Activated CD4-positive, CD25-positive, alpha-beta regulatory T cell (primary cell): ENCODE results near the gene STOX2.
"Not testable (repeated sequence)": the region's sequence is repeated elsewhere in the genome, so short reads cannot be mapped to it uniquely, and the experiment has no call there.

Source experiments
- DNase-seq, 4 experiments: peaks; one replicate each; lab custom pipeline; 2025; lab: John Stamatoyannopoulos, UW

Gene STOX2

GRCh38 chr4:183935355-183936005 is 30.4 kb downstream of the STOX2 start:
- DNase-seq, result no peak

DNA sequence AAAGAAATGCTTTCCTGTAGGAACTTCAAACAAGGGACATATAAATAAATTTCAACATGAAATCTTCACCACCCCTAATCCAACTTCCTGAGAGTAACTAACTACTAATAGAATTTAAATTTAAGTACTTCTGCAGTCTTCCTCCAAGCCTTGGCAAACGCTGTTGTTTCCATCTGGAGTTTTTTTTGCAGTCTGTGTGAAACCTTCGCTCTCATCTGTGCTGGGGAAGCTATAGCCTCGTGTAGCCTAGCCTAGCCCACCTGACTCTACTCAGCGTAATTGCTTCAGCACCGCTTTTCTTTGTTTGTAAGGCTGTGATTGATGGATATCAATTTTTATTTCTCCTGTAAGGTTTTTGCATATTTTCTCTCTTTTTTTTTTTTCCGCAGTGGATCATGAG is 30.9 kb downstream of the STOX2 start:
- no peak for DNase-seq

- no peak for DNase-seq
These were observed 31.7 kb downstream of the STOX2 start for GRCh38 chr4:183936574-183937345.

GRCh38 chr4:183940864-183941263 is 35.8 kb downstream of the STOX2 start:
- DNase-seq, result no peak

DNA sequence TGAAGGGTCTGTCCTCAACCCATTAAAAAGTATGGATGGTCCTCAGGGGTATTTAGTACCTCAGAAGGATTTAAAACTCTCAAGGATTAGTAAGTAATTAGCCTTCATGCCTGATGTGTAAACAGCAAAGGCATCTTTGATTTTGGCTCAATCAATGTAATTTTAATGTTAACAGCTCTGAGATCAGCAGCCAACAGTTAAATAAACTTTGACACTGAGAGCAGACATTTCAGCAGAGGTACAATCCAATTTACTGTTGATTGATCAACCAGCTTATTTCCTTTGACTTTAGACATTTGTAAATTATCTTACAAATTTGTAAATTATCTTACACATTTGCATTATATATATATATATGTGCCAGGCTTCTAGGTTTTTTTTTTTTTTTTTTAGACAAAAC is 36.9 kb downstream of the STOX2 start:
- no peak for DNase-seq

- DNase-seq, result no peak
These were observed 40.6 kb downstream of the STOX2 start for GRCh38 chr4:183945741-183946140.

- DNase-seq, result no peak
These were observed 45.4 kb downstream of the STOX2 start for GRCh38 chr4:183950536-183950935.

- not testable (repeated sequence) for DNase-seq
These were observed 47.5 kb downstream of the STOX2 start for GRCh38 chr4:183952652-183953051.

DNA sequence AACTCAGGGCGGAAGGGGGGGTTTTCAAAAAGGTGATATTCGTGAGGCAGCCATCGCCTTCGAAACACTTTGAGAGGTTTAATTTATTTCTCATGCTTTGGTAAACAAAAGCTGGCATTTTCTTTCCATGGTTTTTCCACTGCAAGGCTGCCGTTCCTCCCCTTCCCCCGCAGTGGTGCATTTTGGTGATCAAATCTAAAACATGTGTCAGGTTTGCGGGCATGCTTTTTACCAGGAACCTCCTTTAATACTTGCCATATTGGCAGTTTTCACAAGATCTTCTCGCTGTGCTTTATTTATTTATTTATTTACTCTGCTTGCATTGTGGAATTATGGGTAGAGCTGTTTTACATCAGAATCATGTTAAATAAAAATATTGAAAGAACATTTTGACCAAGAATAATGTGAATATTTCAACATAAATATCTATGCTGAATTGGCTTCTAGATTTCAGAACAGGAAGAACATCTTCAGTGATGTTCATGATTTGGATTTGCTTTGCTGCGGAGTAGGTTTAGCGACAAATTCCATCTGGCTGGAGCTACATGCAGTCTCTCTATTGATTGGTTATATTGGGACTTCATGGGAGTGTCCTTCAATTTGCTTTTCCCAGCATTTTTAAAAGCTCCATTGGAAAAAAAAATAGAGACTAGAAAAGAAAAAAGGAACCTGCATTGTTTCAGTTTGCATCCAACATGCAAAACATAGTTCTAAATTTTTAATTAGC is 54.4 kb downstream of the STOX2 start:
- no peak for DNase-seq

DNA sequence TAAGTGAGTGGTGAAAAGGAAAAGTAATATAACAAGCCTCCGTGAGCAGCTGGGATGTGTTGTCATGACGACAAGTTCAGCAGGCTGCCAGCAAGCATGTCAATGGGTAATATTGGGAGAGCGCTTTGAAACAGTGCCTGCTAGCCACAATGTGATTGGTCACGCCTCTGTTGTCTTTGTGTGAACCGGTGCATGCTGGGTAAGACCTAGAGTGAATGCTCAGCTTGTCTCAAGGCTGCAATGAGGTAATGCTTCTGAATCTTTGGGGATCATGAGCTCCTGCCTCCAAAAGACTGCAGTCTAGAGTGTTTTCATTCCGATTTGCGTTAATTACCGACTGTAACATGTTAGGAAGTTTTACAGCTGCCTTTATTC is 54.9 kb downstream of the STOX2 start:
- no peak for DNase-seq

- DNase-seq, result no peak
These were observed 55.9 kb downstream of the STOX2 start for GRCh38 chr4:183960962-183961541.

- no peak for DNase-seq
These were observed 56.7 kb downstream of the STOX2 start for GRCh38 chr4:183961795-183962194.

- no peak for DNase-seq
These were observed 57.3 kb downstream of the STOX2 start for GRCh38 chr4:183962419-183962818.

GRCh38 chr4:183966371-183966770 is 61.3 kb downstream of the STOX2 start:
- DNase-seq, result no peak

GRCh38 chr4:183967266-183967665 is 62.2 kb downstream of the STOX2 start:
- DNase-seq, result no peak

GRCh38 chr4:183968502-183968901 is 63.4 kb downstream of the STOX2 start:
- no peak for DNase-seq

GRCh38 chr4:183968931-183969330 is 63.8 kb downstream of the STOX2 start:
- DNase-seq, result no peak

DNA sequence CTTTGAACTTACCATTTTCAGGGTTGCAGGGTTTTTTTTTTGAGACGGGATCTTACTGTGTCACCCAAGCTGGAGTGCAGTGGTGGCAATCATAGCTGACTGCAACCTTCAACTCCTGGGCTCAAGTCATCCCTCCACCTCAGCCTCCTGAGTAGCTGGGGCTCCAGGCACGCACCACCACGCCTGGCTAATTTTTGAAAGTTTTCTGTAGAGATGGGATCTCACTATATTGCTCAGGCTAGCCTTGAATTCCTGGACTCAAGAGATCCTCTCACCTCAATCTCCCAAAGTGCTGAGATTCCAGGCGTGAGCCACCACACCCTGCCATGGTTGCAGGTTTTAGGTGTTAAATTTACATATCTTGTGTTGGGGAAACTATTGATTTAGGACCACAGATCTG is 64.5 kb downstream of the STOX2 start:
- DNase-seq, result no peak

DNA sequence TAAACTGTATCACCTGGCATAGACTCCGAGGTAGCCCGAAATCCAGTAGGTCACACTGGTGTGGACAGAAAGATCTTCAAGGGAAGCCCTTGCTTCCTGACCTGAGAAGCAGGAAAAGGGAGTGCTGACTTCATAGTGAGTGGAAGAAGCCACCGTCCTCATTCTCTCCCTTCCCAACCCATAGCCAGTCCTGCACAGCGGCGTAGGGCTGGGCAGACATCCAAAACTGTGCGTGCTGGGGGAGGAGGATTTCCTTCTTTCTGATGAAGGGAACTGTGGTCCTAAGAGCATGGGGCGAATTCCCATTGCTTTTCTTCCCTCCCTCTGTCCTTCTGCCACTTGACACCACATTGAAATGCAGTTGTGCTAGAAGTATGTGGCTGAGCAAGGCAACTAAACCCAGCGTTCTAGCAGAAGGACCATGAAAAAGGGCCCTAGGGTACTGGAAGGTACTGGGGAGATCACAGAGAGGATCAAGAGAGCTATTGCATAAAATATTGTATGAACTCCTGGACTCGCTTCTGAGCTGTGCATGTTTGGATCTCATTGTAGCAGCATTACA is 66.9 kb downstream of the STOX2 start:
- DNase-seq, result no peak

DNA sequence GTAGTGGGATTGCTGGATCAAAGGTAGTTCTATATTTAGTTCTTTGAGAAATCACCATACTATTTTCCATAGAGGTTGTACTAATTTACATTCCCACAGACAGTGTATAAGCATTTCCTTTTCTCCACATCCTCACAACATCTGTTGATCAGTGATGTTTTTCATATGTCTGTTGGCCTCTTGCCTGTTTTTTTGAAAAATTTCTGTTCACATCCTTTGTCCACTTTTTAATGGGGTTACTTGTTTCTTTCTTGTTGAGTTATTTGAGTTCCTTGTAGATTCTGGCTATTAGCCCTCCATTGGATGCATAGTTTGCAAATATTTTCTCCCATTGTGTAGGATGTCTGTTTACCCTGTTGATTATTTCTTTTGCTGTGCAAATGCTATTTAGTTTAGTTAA is 72.6 kb downstream of the STOX2 start:
- DNase-seq, result no peak

DNA sequence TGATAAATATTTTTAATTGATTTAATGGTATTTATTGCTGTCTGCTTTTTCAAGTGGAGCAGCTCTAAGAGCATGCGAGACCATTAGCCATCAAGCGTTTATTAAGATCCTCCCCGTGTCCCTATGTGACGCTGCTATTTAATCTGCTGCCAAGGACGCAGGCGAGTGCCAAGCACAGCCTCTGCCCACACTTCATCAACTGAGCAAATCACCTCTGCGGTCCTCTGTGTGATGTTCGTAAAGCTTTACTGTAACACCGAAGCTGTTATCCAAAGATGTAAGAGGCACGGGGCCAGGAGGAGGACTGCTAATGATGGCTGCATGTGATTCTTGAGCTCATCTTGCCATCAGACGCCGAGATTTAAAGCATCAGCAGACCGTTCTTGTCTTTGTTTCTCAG is 79.5 kb downstream of the STOX2 start:
- DNase-seq, result no peak

DNA sequence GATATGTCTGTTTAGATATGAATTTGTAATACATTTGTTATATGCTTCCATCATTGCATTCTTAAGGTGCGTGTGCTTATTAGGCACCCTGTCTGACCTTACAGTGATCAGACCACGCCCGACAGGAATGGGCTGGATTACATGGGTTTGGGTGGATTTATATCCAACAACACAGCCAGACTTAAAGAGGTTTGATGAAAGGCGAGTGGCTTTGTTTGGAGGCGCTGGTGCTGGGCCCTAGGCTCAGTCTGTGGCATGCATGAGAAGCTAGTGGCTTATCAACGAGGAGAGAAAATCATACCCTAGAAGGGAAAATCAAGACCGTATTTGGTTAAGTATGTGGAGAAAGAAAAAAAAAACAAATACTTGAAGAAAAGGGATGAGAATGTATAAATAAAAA is 80.7 kb downstream of the STOX2 start:
- no peak for DNase-seq
